ENCODE data around the gene NRCAM.
"Not testable (repeated sequence)": the region's sequence is repeated elsewhere in the genome, so short reads cannot be mapped to it uniquely, and the experiment has no call there.

Gene NRCAM

GRCh38 chr7:108363659-108364058 is 92.6 kb downstream of the NRCAM start:
- H3K9me3 ChIP-seq, result no peaks in the 10 kb centered on the region
- no peaks in the 10 kb centered on the region for H3K27me3 ChIP-seq
- H3K4me3 ChIP-seq, result no peak overlapping the region
- H3K36me3 ChIP-seq, result no peaks in the 10 kb centered on the region
- no peak for TF ChIP-seq Cebpa-rat (IDR thresholded peaks at IDR 0.05)
- no peak overlapping the region for H3K27ac ChIP-seq
- H3K4me1 ChIP-seq, result no peaks in the 10 kb centered on the region
- H3K9ac ChIP-seq, result no peak overlapping the region
- H3K4me2 ChIP-seq, result no peak overlapping the region
- no peaks in the 10 kb centered on the region for H4K20me1 ChIP-seq

GRCh38 chr7:108360058-108360800 is 96.0 kb downstream of the NRCAM start:
- Histone ChIP-seq H3K36me3 (no peaks in the 10 kb centered on the region), H3K9ac (no peak overlapping the region), H3K4me3 (no peak overlapping the region), H3K4me2 (no peak overlapping the region), H3K9me3 (no peaks in the 10 kb centered on the region), H3K27me3 (no peaks in the 10 kb centered on the region), H4K20me1 (no peaks in the 10 kb centered on the region), H3K27ac (no peak overlapping the region), H3K4me1 (no peaks in the 10 kb centered on the region)
- no peak for TF ChIP-seq Cebpa-rat (IDR thresholded peaks at IDR 0.05)

- no peaks in the 10 kb centered on the region for H3K9me3 ChIP-seq
- H3K9ac ChIP-seq, result no peak overlapping the region
- TF ChIP-seq Cebpa-rat (IDR thresholded peaks at IDR 0.05), result no peak
- H3K4me2 ChIP-seq, result no peak overlapping the region
- no peaks in the 10 kb centered on the region for H3K4me1 ChIP-seq
- no peak overlapping the region for H3K4me3 ChIP-seq
- no peaks in the 10 kb centered on the region for H3K36me3 ChIP-seq
- no peaks in the 10 kb centered on the region for H3K27me3 ChIP-seq
- no peak overlapping the region for H3K27ac ChIP-seq
- H4K20me1 ChIP-seq, result no peaks in the 10 kb centered on the region
Measured at GRCh38 chr7:108358553-108358952, 97.7 kb downstream of the NRCAM start.

GRCh38 chr7:108351729-108352131 is 104.5 kb downstream of the NRCAM start:
- Histone ChIP-seq H3K4me3 (no peak overlapping the region), H4K20me1 (no peaks in the 10 kb centered on the region), H3K27ac (no peak overlapping the region), H3K4me2 (no peak overlapping the region), H3K9ac (no peak overlapping the region), H3K4me1 (no peaks in the 10 kb centered on the region), H3K9me3 (no peaks in the 10 kb centered on the region), H3K27me3 (no peaks in the 10 kb centered on the region), H3K36me3 (no peaks in the 10 kb centered on the region)
- no peak for TF ChIP-seq Cebpa-rat (IDR thresholded peaks at IDR 0.05)

GRCh38 chr7:108348913-108349312 is 107.3 kb downstream of the NRCAM start:
- H3K27ac ChIP-seq, result no peak overlapping the region
- no peak for TF ChIP-seq Cebpa-rat (IDR thresholded peaks at IDR 0.05)
- H3K27me3 ChIP-seq, result no peaks in the 10 kb centered on the region
- H3K9ac ChIP-seq, result no peak overlapping the region
- H3K4me2 ChIP-seq, result no peak overlapping the region
- no peaks in the 10 kb centered on the region for H3K36me3 ChIP-seq
- no peaks in the 10 kb centered on the region for H4K20me1 ChIP-seq
- no peak overlapping the region for H3K4me3 ChIP-seq
- no peaks in the 10 kb centered on the region for H3K4me1 ChIP-seq
- H3K9me3 ChIP-seq, result no peaks in the 10 kb centered on the region

GRCh38 chr7:108347616-108348015 is 108.6 kb downstream of the NRCAM start:
- no peaks in the 10 kb centered on the region for H3K36me3 ChIP-seq
- H3K4me1 ChIP-seq, result no peaks in the 10 kb centered on the region
- no peak overlapping the region for H3K4me2 ChIP-seq
- no peak overlapping the region for H3K4me3 ChIP-seq
- no peaks in the 10 kb centered on the region for H4K20me1 ChIP-seq
- TF ChIP-seq Cebpa-rat (IDR thresholded peaks at IDR 0.05), result no peak
- no peaks in the 10 kb centered on the region for H3K9me3 ChIP-seq
- no peaks in the 10 kb centered on the region for H3K27me3 ChIP-seq
- no peak overlapping the region for H3K9ac ChIP-seq
- no peak overlapping the region for H3K27ac ChIP-seq

- TF ChIP-seq Cebpa-rat (IDR thresholded peaks at IDR 0.05), result no peak
- H4K20me1 ChIP-seq, result no peaks in the 10 kb centered on the region
- no peak overlapping the region for H3K9ac ChIP-seq
- H3K4me3 ChIP-seq, result no peak overlapping the region
- no peaks in the 10 kb centered on the region for H3K36me3 ChIP-seq
- no peak overlapping the region for H3K27ac ChIP-seq
- no peaks in the 10 kb centered on the region for H3K27me3 ChIP-seq
- no peaks in the 10 kb centered on the region for H3K4me1 ChIP-seq
- H3K4me2 ChIP-seq, result no peak overlapping the region
- H3K9me3 ChIP-seq, result no peaks in the 10 kb centered on the region
Measured at GRCh38 chr7:108345710-108346336, 110.4 kb downstream of the NRCAM start.

GRCh38 chr7:108340856-108341411 is 115.3 kb downstream of the NRCAM start:
- Histone ChIP-seq H4K20me1 (no peaks in the 10 kb centered on the region), H3K9ac (no peak overlapping the region), H3K27ac (no peak overlapping the region), H3K4me3 (no peak overlapping the region), H3K27me3 (no peaks in the 10 kb centered on the region), H3K4me2 (no peak overlapping the region), H3K9me3 (no peaks in the 10 kb centered on the region), H3K4me1 (no peaks in the 10 kb centered on the region), H3K36me3 (no peaks in the 10 kb centered on the region)
- TF ChIP-seq Cebpa-rat (IDR thresholded peaks at IDR 0.05), result no peak

- H3K36me3 ChIP-seq, H3K9me3 ChIP-seq, H3K9ac ChIP-seq, H3K4me3 ChIP-seq, H3K4me1 ChIP-seq, H3K27me3 ChIP-seq, H3K27ac ChIP-seq, H3K4me2 ChIP-seq, H4K20me1 ChIP-seq: not testable (repeated sequence)
Measured at GRCh38 chr7:108340406-108340805, 115.8 kb downstream of the NRCAM start.

GRCh38 chr7:108335269-108335918 is 120.8 kb downstream of the NRCAM start:
- H3K9ac ChIP-seq, result no peak overlapping the region
- H3K27me3 ChIP-seq, result no peaks in the 10 kb centered on the region
- no peaks in the 10 kb centered on the region for H4K20me1 ChIP-seq
- H3K27ac ChIP-seq, result no peak overlapping the region
- no peak overlapping the region for H3K4me3 ChIP-seq
- H3K36me3 ChIP-seq, result no peaks in the 10 kb centered on the region
- no peak for TF ChIP-seq Cebpa-rat (IDR thresholded peaks at IDR 0.05)
- H3K4me1 ChIP-seq, result no peaks in the 10 kb centered on the region
- no peak overlapping the region for H3K4me2 ChIP-seq
- no peaks in the 10 kb centered on the region for H3K9me3 ChIP-seq

All from BLaER1 (cell line).